OCI-LY7 (cell line): ENCODE results near the gene KRTAP10-8. TPM values are rescaled to one million over a fixed set of nuclear protein-coding genes. Genes with fewer than 3 reads are reported as not detected.

Experiments
- BruUV-seq: library from RNA; stranded (reverse); fragments of 400-500 nt; replicated peaks from 2 replicates; lab custom pipeline; 2021; lab: Mats Ljungman, UMichigan
- CTCF ChIA-PET: fragments of 300-600 bp; sonication (Branson Sonifier 250); formaldehyde crosslinking; loops from one replicate; lab custom pipeline; 2022; ENCODE audit warnings: antibody characterized with exemption; ENCODE audit not compliant: unreplicated experiment; lab: Charles Lee
- POLR2A ChIA-PET: fragments of 300-600 bp; sonication (Branson Sonifier 250); formaldehyde crosslinking; loops from one replicate; lab custom pipeline; 2022; ENCODE audit warnings: antibody characterized with exemption; lab: Charles Lee
- DNase-seq: peaks from one replicate; pipeline ENCODE4 v3.0.0-alpha.2; 2015; ENCODE audit warnings: low spot score
- H2AFZ ChIP-seq: fragments of 200-600 bp; sonication (generic), shearing (Covaris generic); 2 replicates; pipeline ENCODE4 v1.6.1; 2014; ENCODE audit warnings: mild to moderate bottlenecking, antibody characterized with exemption, low read length, moderate library complexity
- H3K27ac ChIP-seq: fragments of 200-600 bp; sonication (generic); 2 replicates; pipeline ENCODE4 v1.5.1; 2014; ENCODE audit warnings: mixed run types, low read depth, mild to moderate bottlenecking, moderate library complexity, low read length, inconsistent platforms; ENCODE audit not compliant: poor library complexity, severe bottlenecking
- H3K36me3 ChIP-seq: fragments of 200-600 bp; sonication (generic); 2 replicates; pipeline ENCODE4 v1.6.1; 2014; ENCODE audit warnings: mild to moderate bottlenecking, antibody characterized with exemption, low read length, moderate library complexity, mixed read lengths; ENCODE audit not compliant: insufficient read depth
- H3K4me1 ChIP-seq: fragments of 200-600 bp; sonication (generic); 2 replicates; pipeline ENCODE4 v1.5.1; 2014; ENCODE audit warnings: mild to moderate bottlenecking, low read length; ENCODE audit not compliant: insufficient read depth, poor library complexity, severe bottlenecking
- H3K4me2 ChIP-seq: fragments of 200-600 bp; sonication (generic); 2 replicates; pipeline ENCODE4 v1.6.1; 2014; ENCODE audit warnings: mild to moderate bottlenecking, low read length
- H3K4me3 ChIP-seq: fragments of 200-600 bp; sonication (generic); 2 replicates; pipeline ENCODE4 v1.5.1; 2014; ENCODE audit warnings: mild to moderate bottlenecking, low read depth, low read length; ENCODE audit not compliant: poor library complexity, severe bottlenecking
- H3K79me2 ChIP-seq: fragments of 200-600 bp; sonication (generic); 2 replicates; pipeline ENCODE4 v1.6.1; 2016; ENCODE audit warnings: low read depth, mild to moderate bottlenecking, low read length, moderate library complexity, mixed read lengths; ENCODE audit not compliant: insufficient read depth
- H3K9me2 ChIP-seq: fragments of 200-600 bp; sonication (generic); 2 replicates; pipeline ENCODE4 v1.6.1; 2016; ENCODE audit warnings: mild to moderate bottlenecking, low read length, mixed read lengths; ENCODE audit not compliant: insufficient read depth
- H3K9me3 ChIP-seq: fragments of 200-600 bp; sonication (generic); 2 replicates; pipeline ENCODE4 v1.6.1; 2014; ENCODE audit warnings: mild to moderate bottlenecking, mixed run types, low read length, mixed read lengths
- H4K20me1 ChIP-seq: fragments of 200-600 bp; sonication (generic); 2 replicates; pipeline ENCODE4 v1.6.1; 2014; ENCODE audit warnings: mild to moderate bottlenecking, antibody characterized with exemption, low read length, moderate library complexity, mixed read lengths; ENCODE audit not compliant: insufficient read depth
- EZH2phosphoT487 ChIP-seq: fragments of 200-600 bp; sonication (generic); IDR thresholded peaks from 2 replicates; pipeline ENCODE4 v1.6.1; 2018; ENCODE audit warnings: low read depth, borderline replicate concordance, mild to moderate bottlenecking, mixed run types, antibody characterized with exemption, low read length, moderate library complexity, mixed read lengths
- intact Hi-C: fragments of 100-400 bp; cut with micrococcal nuclease; formaldehyde crosslinking; loops from one replicate; pipeline ENCODE4 v1.10.0; 2022; ENCODE audit not compliant: unreplicated experiment
- total RNA-seq, 2 experiments: library from RNA; depleted of rRNA in 1 of 2; stranded (reverse); fragments of >200 nt in 1 of 2; shearing (Covaris generic) in 1 of 2; gene quantifications; 2 replicates each; pipeline ENCODE4 v1.2.3, GENCODE V29; 2014 to 2022
- TF ChIP-seq, protein P1 (sequence below): fragments of 200-600 bp; sonication (generic); conservative IDR thresholded peaks from 2 replicates; pipeline ENCODE4 v1.5.1; 2014; ENCODE audit warnings: mild to moderate bottlenecking, antibody characterized with exemption, low read length, moderate library complexity, mixed read lengths

KRTAP10-8 gene
- total RNA-seq, 2 experiments from 2014 or later, result not detected

DNA sequence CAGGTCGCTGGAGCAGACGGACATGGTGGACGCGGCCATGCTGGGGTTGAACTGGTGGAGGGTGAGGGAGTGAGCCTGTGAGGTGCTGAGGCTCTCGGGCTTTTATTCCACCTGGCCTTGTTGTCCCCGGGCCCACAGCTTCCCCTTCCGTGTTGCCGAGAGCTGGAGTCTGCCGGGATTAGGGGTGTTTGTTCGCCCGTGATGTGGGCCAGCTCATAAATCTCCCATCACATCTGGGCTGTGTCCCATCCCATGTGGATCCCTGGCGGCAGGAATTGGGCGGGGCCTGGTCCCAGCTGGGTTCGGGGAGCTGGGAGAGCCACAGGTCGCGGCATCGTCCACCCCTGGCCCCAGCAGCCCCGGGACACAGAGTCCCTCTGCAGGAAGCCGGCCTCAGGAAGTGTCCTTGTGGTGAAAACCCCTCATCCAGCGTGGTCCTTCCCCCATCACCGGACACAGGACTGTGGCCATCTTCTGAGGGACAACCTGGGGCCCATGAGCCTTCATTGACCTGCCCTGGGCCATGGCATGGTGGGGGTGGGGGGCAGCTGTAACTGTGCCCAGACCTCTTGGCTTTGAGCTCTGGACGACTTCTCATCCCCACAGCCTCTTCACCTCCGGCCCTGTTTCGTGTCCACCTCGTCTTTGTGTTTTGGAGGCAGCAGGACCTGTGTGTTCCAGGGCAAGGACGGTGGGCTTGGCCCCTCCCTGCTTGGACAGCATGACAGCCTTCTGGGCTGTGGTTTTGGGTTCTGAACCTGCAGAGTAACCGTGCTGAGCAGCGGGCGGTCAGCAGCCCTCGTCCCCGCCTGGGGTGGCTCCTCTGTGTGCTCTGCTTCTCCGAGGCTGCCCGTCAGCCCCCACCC, 19.2 kb upstream of the KRTAP10-8 start, which contains the start of gene KRTAP10-6:
Gene KRTAP10-6, minus strand, starts transcription at position 60 of the 866 bp plus-strand sequence. Its CDS starts 21 bp downstream, at position 39.
- no TSS peak for BruUV-seq
- intact Hi-C loops, result no loop called here
- CTCF ChIA-PET, result interaction anchor here (0.6 kb wide), 1 partner anchor 87 kb away, joined by 3 read pairs; no protein-coding TSS in a partner anchor

DNA sequence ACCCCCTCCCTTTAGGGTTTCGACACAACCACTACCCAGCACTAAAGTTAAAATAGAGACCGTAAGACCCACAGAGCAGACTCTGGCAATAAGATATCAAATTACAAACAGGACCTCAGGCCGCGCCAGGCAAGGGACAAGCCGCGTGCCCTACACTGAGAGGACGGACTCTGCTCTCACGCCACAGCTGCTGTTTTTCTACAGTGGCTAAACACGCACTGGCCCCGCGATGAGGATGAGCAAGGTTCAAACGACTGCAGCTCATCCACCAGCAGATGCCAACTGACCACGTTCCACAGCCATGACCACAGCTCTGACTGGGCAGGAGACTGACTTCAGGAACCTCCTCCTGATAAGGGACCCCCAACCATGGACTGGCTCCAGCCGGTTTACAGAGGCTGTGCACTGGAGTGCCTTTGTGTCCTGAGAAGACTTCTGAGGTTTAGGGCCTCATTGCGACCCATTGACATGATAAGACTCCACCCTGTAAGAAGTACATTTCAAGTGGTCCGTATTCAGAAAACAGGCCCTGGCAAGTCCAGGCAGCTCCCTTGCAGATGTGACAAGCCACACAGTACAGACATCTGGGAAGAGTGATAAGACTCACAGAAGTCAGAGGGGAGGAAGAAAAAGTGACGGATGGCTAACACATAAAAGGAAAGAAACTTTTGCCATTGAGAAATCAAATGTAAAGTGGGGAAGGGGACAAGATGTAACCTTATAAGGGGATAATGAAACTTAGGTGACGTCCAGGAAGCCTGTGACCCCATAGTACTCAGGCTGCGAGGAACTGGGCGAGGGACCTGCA, 18.1 kb upstream of the KRTAP10-8 start:
- no peak for TF ChIP-seq EZH2phosphoT487
- TF ChIP-seq, protein P1, sequence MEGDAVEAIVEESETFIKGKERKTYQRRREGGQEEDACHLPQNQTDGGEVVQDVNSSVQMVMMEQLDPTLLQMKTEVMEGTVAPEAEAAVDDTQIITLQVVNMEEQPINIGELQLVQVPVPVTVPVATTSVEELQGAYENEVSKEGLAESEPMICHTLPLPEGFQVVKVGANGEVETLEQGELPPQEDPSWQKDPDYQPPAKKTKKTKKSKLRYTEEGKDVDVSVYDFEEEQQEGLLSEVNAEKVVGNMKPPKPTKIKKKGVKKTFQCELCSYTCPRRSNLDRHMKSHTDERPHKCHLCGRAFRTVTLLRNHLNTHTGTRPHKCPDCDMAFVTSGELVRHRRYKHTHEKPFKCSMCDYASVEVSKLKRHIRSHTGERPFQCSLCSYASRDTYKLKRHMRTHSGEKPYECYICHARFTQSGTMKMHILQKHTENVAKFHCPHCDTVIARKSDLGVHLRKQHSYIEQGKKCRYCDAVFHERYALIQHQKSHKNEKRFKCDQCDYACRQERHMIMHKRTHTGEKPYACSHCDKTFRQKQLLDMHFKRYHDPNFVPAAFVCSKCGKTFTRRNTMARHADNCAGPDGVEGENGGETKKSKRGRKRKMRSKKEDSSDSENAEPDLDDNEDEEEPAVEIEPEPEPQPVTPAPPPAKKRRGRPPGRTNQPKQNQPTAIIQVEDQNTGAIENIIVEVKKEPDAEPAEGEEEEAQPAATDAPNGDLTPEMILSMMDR, result no peak
- intact Hi-C loops, result no loop called here
- H3K4me1 ChIP-seq, result no peaks in the 10 kb centered on the region
- H2AFZ ChIP-seq, result no peak overlapping the region
- BruUV-seq, result no TSS peak
- H3K36me3 ChIP-seq, result no peaks in the 10 kb centered on the region
- no peak overlapping the region for H3K27ac ChIP-seq
- ChIA-PET CTCF (no interaction called here), POLR2A (no interaction called here)
- no peaks in the 10 kb centered on the region for H3K79me2 ChIP-seq
- H4K20me1 ChIP-seq, result no peaks in the 10 kb centered on the region
- no peaks in the 10 kb centered on the region for H3K9me3 ChIP-seq
- H3K4me2 ChIP-seq, result no peak overlapping the region
- H3K9me2 ChIP-seq, result no peaks in the 10 kb centered on the region
- no peak overlapping the region for H3K4me3 ChIP-seq
- DNase-seq, result no peak

More for the DNA sequence above, 19.2 kb upstream of the KRTAP10-8 start, which contains the start of gene KRTAP10-6:
- H3K9me3 ChIP-seq, result no peaks in the 10 kb centered on the region
- no peaks in the 10 kb centered on the region for H4K20me1 ChIP-seq
- no peak for DNase-seq
- no peak within 1 kb of the TSS for H3K27ac ChIP-seq
- H3K9me2 ChIP-seq, result no peaks in the 10 kb centered on the region
- no peak within 1 kb of the TSS for H3K4me2 ChIP-seq
- no peaks in the 10 kb centered on the region for H3K4me1 ChIP-seq
- no peak for TF ChIP-seq EZH2phosphoT487
- TF ChIP-seq, protein P1, result no peak
- POLR2A ChIA-PET, result no interaction called here
- H3K79me2 ChIP-seq, result no peaks in the 10 kb centered on the region
- H3K36me3 ChIP-seq, result no peaks in the 10 kb centered on the region
- no peak within 1 kb of the TSS for H2AFZ ChIP-seq
- no peak within 1 kb of the TSS for H3K4me3 ChIP-seq
